Measurements from ENCODE around the gene GAPVD1. TPM values are rescaled to one million over a fixed set of nuclear protein-coding genes. Genes with fewer than 3 reads are reported as not detected.
A peak's percentile ranks its signal among the peaks of the same experiment; 100 is the strongest.

GAPVD1 gene
- total and polyA plus RNA-seq, 2 of the 13 experiments (the other 11 are each of a cell fraction or from before 2014, with no cell fraction given): 11.1 to 33.2 TPM

- TF ChIP-seq CREB3 (CRISPR knock-in tag; IDR thresholded peaks at IDR 0.05) (no peak), ZBTB7B (CRISPR knock-in tag; IDR thresholded peaks at IDR 0.05) (peak; percentile 11; the same call in 1 of the 2 replicates), CHCHD3 (CRISPR knock-in tag; IDR thresholded peaks at IDR 0.05) (no peak), RAD21 (CRISPR knock-in tag; IDR thresholded peaks at IDR 0.05) (0 out of 2 replicates have a peak, but pooled peaks have one; percentile 25), PBX3 (CRISPR knock-in tag; IDR thresholded peaks at IDR 0.05; ENCODE audit: borderline replicate concordance) (no peak), ZNF160 (CRISPR knock-in tag; IDR thresholded peaks at IDR 0.05) (0 out of 2 replicates have a peak, but pooled peaks have one; percentile 44), RXRA (CRISPR knock-in tag; IDR thresholded peaks at IDR 0.05) (no peak; the same call in 1 of the 2 replicates), SALL2 (CRISPR knock-in tag; IDR thresholded peaks at IDR 0.05) (peak; percentile 71; the same call in 1 of the 2 replicates), TRIM24 (CRISPR knock-in tag; IDR thresholded peaks at IDR 0.05) (no peak)
Observed at GRCh38 chr9:125241863-125242739, 19.5 kb upstream of the GAPVD1 start (continued).

GRCh38 chr9:125243792-125244260 lies 17.8 kb upstream of the GAPVD1 start:
- POLR2A ChIA-PET: interaction anchor here (0.9 to 3.0 kb wide), 3 partner anchors 12 to 18 kb away, joined by 3 to 11 read pairs (median 4); partner anchors contain the start of gene GAPVD1
- Histone ChIP-seq H3K27ac (ENCODE audit: extremely low read length, insufficient read depth, low read length) (no peak overlapping the region), H3K27me3 (ENCODE audit: control insufficient read depth in 1 of 2, insufficient read depth in 2 of 2, low read length in 2 of 2) (no peaks in the 10 kb centered on the region; a peak in 1 of 5 replicates), H3K4me1 (ENCODE audit: insufficient read depth, low read length) (peaks cover 31% of the 10 kb centered on the region), H3K9me3 (ENCODE audit: low read length) (no peaks in the 10 kb centered on the region), H4K20me1 (ENCODE audit: insufficient read depth, low read length) (peaks cover 19% of the 10 kb centered on the region), H3K4me3 (replicated peaks in 1 of 3; ENCODE audit: insufficient read depth in 1 of 3, low read depth in 2 of 3, low read length in 3 of 3) (no peak overlapping the region), H3K36me3 (replicated peaks in 1 of 2; ENCODE audit: control insufficient read depth in 1 of 2, insufficient read depth in 2 of 2, low read length in 2 of 2) (peaks cover 0 to 6% of the 10 kb centered on the region in 2 experiments; a peak in 4 of 5 replicates), H3K4me2 (ENCODE audit: low read depth, low read length) (no peak overlapping the region), H2AFZ (ENCODE audit: low read length) (no peak overlapping the region), H3K79me2 (ENCODE audit: insufficient read depth, low read length) (peaks cover 31% of the 10 kb centered on the region), H3K9ac (ENCODE audit: insufficient read depth, low read depth, low read length) (no peak overlapping the region)
- no peak for DNase-seq (ENCODE audit: low spot score)
- no peak for ATAC-seq
- WGBS (ENCODE audit: low lambda C conversion rate): 94% methylated on average over 15 of the region's 15 CpGs
- in situ Hi-C loops (cut with HindIII; ENCODE audit: extremely low pct_ligation_motif_present, low pct_unique_long_range_greater_than_20kb): no loop called here
- CTCF ChIA-PET (ENCODE audit: low intra/inter-chr PET ratio, low total read pairs): interaction anchor here (0.6 kb wide), 1 partner anchor 131 kb away, joined by 3 read pairs; no protein-coding TSS in a partner anchor
- no TSS peak for BruUV-seq (replicated peaks)
- FAIRE-seq: no peak
- intact Hi-C loops (cut with micrococcal nuclease; ENCODE audit: unreplicated experiment): no loop called here
- TF ChIP-seq ZNF792 (CRISPR knock-in tag; IDR thresholded peaks at IDR 0.05) (no peak), ZNF607 (CRISPR knock-in tag; IDR thresholded peaks at IDR 0.05; ENCODE audit: borderline replicate concordance) (no peak), FOXK1 (CRISPR knock-in tag; IDR thresholded peaks at IDR 0.05; ENCODE audit: borderline replicate concordance, low read depth) (no peak), PRDM15 (CRISPR knock-in tag; IDR thresholded peaks at IDR 0.05) (no peak), PRPF4 (IDR thresholded peaks at IDR 0.05; ENCODE audit: low read depth, low read length, poor library complexity, severe bottlenecking) (no peak), BHLHE40 (IDR thresholded peaks at IDR 0.05; ENCODE audit: low read length) (no peak), ZNF709 (CRISPR knock-in tag; IDR thresholded peaks at IDR 0.05) (no peak), JDP2 (CRISPR knock-in tag; IDR thresholded peaks at IDR 0.05; ENCODE audit: borderline replicate concordance) (no peak)
